H1 (cell line): ENCODE data around the gene DEFB112. TPM values are rescaled to one million over a fixed set of nuclear protein-coding genes. Genes with fewer than 3 reads are reported as not detected.
A peak's percentile ranks its signal among the peaks of the same experiment; 100 is the strongest.

ENCODE experiments used
- CREB1 ChIP-seq: IDR thresholded peaks from 2 replicates; pipeline ENCODE4 v1.6.1; 2012; ENCODE audit warnings: inconsistent platforms
- CTBP2 ChIP-seq: IDR thresholded peaks from 2 replicates; pipeline ENCODE4 v1.7.0; 2011; ENCODE audit warnings: borderline replicate concordance, mild to moderate bottlenecking, moderate library complexity, mixed read lengths, low read length; ENCODE audit not compliant: insufficient read depth, insufficient read length
- GTF2F1 ChIP-seq: IDR thresholded peaks from 2 replicates; pipeline ENCODE4 v1.6.1; 2012; ENCODE audit warnings: low read depth, low read length, improper control_type of control experiment, borderline replicate concordance
- KDM4A ChIP-seq: IDR thresholded peaks from one replicate; pipeline ENCODE4 v1.7.1; 2012; ENCODE audit warnings: low read depth, mild to moderate bottlenecking, moderate library complexity, low read length, inconsistent platforms; ENCODE audit not compliant: severe bottlenecking
- TBP ChIP-seq: IDR thresholded peaks from 2 replicates; pipeline ENCODE4 v1.6.1; 2011; ENCODE audit warnings: low read depth, low read length, improper control_type of control experiment
- TEAD4 ChIP-seq: IDR thresholded peaks from 2 replicates; pipeline ENCODE4 v1.6.1; 2012; ENCODE audit warnings: low read depth, low read length, inconsistent platforms, mixed read lengths
- polyA plus RNA-seq, 7 experiments: library from polyadenylated mRNA; depleted of rRNA in 3 of 7; stranded (reverse) in 5 of 7; unstranded in 2 of 7; fragments of >200 nt in 5 of 7; fragments of 200-250 nt in 2 of 7; gene quantifications; 1 replicate in 5 of 7; 2 replicates in 1 of 7; 4 replicates in 1 of 7; pipeline versions ENCODE4 v1.2.1 to v1.2.3, GENCODE V29; 2011 to 2013; ENCODE audit warnings: missing spikeins in 2 of 7, mixed read lengths in 2 of 7
- total RNA-seq: library from RNA; stranded (reverse); fragmentation: NEBNext Ultra II Directional; extraction: Animal tissue kit (Norgen Biotek cat#: 25700); gene quantifications from 2 replicates; pipeline ENCODE4 v1.2.1, GENCODE V29; 2021
- TF ChIP-seq, protein P1 (sequence below): IDR thresholded peaks from 2 replicates; pipeline ENCODE4 v1.6.1; 2012; ENCODE audit warnings: inconsistent platforms

DEFB112 gene
- total and polyA plus RNA-seq, 2 of the 8 experiments (the other 6 are each of a cell fraction or from before 2014, with no cell fraction given), result not detected

DNA sequence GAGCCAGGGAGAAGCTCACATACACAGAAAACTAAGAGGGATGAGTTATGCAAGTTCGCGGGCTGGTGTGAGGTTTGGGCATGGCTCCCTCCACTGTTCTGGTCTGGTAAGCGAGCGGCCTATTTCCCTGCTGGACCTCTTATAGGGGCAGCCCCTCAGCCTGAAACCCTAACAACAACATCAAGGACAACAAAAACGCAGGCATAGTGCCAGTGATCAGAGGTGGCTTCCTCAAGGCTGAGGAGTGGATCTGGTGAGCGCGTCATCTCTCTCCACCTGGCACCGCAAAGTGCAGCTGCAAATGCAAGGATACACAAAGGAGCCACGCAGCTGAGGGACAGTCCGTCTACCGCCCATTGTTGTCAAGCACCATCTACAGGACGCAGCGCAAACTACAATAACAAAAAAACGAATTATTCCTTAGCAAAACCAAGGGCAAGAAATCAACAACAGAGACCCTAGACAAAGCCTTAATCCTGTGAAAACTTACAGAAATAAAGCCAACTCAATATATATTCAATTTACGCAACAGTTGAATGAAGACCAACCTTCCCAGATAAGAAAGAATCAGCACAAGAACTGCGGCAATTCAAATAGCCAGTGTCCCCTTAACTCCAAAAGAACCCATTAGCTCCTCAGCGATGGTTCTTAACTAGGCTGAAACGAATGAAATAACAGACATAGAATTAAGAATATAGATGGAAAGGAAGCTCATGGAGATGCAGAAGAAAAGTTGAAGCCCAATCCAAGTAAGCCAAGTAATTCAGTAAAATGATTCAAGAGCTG is 18.8 kb downstream of the DEFB112 start (continued):
- TF ChIP-seq, protein P1, sequence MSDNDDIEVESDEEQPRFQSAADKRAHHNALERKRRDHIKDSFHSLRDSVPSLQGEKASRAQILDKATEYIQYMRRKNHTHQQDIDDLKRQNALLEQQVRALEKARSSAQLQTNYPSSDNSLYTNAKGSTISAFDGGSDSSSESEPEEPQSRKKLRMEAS, result peak; percentile 76
- TF ChIP-seq TEAD4, result no peak
- TF ChIP-seq TBP, result peak; percentile 35; the same call in 1 of the 2 replicates
- TF ChIP-seq CTBP2, result no peak
- TF ChIP-seq CREB1, result peak; percentile 53; the same call in 1 of the 2 replicates
- peak; percentile 41 for TF ChIP-seq KDM4A
- no peak for TF ChIP-seq GTF2F1
